ENCODE measurements around the gene MATK. TPM values are rescaled to one million over a fixed set of nuclear protein-coding genes. Genes with fewer than 3 reads are reported as not detected.

Gene MATK
- total RNA-seq, 1 experiment from 2014 or later: 28.3 TPM

DNA sequence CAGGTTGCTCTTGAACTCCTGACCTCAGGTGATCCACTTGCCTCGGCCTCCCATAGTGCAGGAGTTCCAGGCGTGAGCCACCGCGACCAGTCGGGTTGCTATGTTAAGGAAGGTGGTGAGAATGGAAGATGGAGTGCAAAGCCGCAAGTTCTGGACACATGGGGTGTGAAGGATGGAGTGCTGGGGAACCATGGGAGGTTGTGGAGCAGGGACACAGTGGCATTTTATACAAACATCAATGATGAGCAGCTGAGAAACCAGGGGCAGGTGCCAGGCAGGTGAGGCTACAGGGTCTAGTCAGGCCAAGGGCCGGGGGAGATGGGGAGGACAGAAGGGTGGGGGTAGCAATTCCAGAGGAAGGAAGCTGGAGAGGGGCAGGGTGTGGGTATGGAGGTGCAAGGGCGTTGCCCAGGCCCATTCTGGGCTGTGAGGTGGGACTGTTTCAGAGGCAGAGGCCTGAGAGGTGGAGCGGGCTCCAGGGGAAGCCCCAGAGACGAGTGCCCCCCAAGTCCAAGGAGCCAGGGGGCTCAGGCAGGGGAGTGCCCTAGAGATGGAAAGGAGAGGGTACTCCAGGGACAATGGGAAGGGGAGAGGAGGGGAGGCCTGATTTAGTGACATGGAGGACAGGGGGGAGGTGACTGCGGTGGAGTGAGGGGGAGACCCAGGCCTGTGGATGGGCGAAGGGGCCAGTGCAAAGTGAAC lies 12.2 kb downstream of the MATK start:
- Mint-ChIP-seq H3K36me3 (no peaks in the 10 kb centered on the region), H3K27ac (peak overlapping the region; percentile 77; the same call in 1 of the 2 replicates), H3K27me3 (ENCODE audit: low read depth) (no peaks in the 10 kb centered on the region), H3K9me3 (no peaks in the 10 kb centered on the region), H3K4me1 (peaks cover 5% of the 10 kb centered on the region), H3K4me3 (no peak overlapping the region)
- ChIA-PET CTCF (interaction anchor here (1.0 to 2.9 kb wide), 4 partner anchors 10 to 81 kb away, joined by 3 to 10 read pairs (median 4); no protein-coding TSS in a partner anchor), POLR2A (no interaction called here)
- DNase-seq (ENCODE audit: low spot score) (no peak), ATAC-seq (no peak)
- TF ChIP-seq, protein P1, sequence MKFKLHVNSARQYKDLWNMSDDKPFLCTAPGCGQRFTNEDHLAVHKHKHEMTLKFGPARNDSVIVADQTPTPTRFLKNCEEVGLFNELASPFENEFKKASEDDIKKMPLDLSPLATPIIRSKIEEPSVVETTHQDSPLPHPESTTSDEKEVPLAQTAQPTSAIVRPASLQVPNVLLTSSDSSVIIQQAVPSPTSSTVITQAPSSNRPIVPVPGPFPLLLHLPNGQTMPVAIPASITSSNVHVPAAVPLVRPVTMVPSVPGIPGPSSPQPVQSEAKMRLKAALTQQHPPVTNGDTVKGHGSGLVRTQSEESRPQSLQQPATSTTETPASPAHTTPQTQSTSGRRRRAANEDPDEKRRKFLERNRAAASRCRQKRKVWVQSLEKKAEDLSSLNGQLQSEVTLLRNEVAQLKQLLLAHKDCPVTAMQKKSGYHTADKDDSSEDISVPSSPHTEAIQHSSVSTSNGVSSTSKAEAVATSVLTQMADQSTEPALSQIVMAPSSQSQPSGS (CRISPR knock-in tag; IDR thresholded peaks at IDR 0.05; ENCODE audit: borderline replicate concordance, low read depth): no peak
- TF ChIP-seq, protein P2, sequence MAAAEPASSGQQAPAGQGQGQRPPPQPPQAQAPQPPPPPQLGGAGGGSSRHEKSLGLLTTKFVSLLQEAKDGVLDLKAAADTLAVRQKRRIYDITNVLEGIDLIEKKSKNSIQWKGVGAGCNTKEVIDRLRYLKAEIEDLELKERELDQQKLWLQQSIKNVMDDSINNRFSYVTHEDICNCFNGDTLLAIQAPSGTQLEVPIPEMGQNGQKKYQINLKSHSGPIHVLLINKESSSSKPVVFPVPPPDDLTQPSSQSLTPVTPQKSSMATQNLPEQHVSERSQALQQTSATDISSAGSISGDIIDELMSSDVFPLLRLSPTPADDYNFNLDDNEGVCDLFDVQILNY (CRISPR knock-in tag; IDR thresholded peaks at IDR 0.05): no peak
- no peak for TF ChIP-seq ZNF396 (CRISPR knock-in tag; IDR thresholded peaks at IDR 0.05; ENCODE audit: borderline replicate concordance)
- TF ChIP-seq, protein P3, sequence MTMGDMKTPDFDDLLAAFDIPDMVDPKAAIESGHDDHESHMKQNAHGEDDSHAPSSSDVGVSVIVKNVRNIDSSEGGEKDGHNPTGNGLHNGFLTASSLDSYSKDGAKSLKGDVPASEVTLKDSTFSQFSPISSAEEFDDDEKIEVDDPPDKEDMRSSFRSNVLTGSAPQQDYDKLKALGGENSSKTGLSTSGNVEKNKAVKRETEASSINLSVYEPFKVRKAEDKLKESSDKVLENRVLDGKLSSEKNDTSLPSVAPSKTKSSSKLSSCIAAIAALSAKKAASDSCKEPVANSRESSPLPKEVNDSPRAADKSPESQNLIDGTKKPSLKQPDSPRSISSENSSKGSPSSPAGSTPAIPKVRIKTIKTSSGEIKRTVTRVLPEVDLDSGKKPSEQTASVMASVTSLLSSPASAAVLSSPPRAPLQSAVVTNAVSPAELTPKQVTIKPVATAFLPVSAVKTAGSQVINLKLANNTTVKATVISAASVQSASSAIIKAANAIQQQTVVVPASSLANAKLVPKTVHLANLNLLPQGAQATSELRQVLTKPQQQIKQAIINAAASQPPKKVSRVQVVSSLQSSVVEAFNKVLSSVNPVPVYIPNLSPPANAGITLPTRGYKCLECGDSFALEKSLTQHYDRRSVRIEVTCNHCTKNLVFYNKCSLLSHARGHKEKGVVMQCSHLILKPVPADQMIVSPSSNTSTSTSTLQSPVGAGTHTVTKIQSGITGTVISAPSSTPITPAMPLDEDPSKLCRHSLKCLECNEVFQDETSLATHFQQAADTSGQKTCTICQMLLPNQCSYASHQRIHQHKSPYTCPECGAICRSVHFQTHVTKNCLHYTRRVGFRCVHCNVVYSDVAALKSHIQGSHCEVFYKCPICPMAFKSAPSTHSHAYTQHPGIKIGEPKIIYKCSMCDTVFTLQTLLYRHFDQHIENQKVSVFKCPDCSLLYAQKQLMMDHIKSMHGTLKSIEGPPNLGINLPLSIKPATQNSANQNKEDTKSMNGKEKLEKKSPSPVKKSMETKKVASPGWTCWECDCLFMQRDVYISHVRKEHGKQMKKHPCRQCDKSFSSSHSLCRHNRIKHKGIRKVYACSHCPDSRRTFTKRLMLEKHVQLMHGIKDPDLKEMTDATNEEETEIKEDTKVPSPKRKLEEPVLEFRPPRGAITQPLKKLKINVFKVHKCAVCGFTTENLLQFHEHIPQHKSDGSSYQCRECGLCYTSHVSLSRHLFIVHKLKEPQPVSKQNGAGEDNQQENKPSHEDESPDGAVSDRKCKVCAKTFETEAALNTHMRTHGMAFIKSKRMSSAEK (CRISPR knock-in tag; IDR thresholded peaks at IDR 0.05; ENCODE audit: borderline replicate concordance): no peak
- TF ChIP-seq, protein P4, sequence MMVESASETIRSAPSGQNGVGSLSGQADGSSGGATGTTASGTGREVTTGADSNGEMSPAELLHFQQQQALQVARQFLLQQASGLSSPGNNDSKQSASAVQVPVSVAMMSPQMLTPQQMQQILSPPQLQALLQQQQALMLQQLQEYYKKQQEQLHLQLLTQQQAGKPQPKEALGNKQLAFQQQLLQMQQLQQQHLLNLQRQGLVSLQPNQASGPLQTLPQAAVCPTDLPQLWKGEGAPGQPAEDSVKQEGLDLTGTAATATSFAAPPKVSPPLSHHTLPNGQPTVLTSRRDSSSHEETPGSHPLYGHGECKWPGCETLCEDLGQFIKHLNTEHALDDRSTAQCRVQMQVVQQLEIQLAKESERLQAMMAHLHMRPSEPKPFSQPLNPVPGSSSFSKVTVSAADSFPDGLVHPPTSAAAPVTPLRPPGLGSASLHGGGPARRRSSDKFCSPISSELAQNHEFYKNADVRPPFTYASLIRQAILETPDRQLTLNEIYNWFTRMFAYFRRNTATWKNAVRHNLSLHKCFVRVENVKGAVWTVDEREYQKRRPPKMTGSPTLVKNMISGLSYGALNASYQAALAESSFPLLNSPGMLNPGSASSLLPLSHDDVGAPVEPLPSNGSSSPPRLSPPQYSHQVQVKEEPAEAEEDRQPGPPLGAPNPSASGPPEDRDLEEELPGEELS (CRISPR knock-in tag; IDR thresholded peaks at IDR 0.05): no peak
- TF ChIP-seq OVOL2 (CRISPR knock-in tag; IDR thresholded peaks at IDR 0.05; ENCODE audit: borderline replicate concordance): no peak
- no peak for TF ChIP-seq GABPB1 (CRISPR knock-in tag; IDR thresholded peaks at IDR 0.05)
- TF ChIP-seq, protein P5, sequence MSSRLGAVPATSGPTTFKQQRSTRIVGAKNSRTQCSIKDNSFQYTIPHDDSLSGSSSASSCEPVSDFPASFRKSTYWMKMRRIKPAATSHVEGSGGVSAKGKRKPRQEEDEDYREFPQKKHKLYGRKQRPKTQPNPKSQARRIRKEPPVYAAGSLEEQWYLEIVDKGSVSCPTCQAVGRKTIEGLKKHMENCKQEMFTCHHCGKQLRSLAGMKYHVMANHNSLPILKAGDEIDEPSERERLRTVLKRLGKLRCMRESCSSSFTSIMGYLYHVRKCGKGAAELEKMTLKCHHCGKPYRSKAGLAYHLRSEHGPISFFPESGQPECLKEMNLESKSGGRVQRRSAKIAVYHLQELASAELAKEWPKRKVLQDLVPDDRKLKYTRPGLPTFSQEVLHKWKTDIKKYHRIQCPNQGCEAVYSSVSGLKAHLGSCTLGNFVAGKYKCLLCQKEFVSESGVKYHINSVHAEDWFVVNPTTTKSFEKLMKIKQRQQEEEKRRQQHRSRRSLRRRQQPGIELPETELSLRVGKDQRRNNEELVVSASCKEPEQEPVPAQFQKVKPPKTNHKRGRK (CRISPR knock-in tag; IDR thresholded peaks at IDR 0.05; ENCODE audit: borderline replicate concordance): no peak
- TF ChIP-seq IRF2 (CRISPR knock-in tag; IDR thresholded peaks at IDR 0.05; ENCODE audit: borderline replicate concordance, low read depth): no peak
- TF ChIP-seq ZNF317 (CRISPR knock-in tag; IDR thresholded peaks at IDR 0.05; ENCODE audit: borderline replicate concordance, low read depth): no peak
- no peak for TF ChIP-seq ZNF219 (CRISPR knock-in tag; IDR thresholded peaks at IDR 0.05; ENCODE audit: borderline replicate concordance)
- no peak for TF ChIP-seq TEAD4 (CRISPR knock-in tag; IDR thresholded peaks at IDR 0.05)
- no peak for TF ChIP-seq ZNF263 (CRISPR knock-in tag; IDR thresholded peaks at IDR 0.05; ENCODE audit: low read depth)
- TF ChIP-seq, protein P6, sequence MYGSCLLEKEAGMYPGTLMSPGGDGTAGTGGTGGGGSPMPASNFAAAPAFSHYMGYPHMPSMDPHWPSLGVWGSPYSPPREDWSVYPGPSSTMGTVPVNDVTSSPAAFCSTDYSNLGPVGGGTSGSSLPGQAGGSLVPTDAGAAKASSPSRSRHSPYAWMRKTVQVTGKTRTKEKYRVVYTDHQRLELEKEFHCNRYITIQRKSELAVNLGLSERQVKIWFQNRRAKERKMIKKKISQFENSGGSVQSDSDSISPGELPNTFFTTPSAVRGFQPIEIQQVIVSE (CRISPR knock-in tag; IDR thresholded peaks at IDR 0.05; ENCODE audit: borderline replicate concordance): no peak
